ENCODE measurements around the gene F2R. TPM values are rescaled to one million over a fixed set of nuclear protein-coding genes. Genes with fewer than 3 reads are reported as not detected.

Gene F2R
- total and polyA plus RNA-seq, 10 of the 15 experiments (the other 5 are each of a cell fraction or from before 2014, with no cell fraction given): 1.8 to 75.4 (median 8.0) TPM

DNA sequence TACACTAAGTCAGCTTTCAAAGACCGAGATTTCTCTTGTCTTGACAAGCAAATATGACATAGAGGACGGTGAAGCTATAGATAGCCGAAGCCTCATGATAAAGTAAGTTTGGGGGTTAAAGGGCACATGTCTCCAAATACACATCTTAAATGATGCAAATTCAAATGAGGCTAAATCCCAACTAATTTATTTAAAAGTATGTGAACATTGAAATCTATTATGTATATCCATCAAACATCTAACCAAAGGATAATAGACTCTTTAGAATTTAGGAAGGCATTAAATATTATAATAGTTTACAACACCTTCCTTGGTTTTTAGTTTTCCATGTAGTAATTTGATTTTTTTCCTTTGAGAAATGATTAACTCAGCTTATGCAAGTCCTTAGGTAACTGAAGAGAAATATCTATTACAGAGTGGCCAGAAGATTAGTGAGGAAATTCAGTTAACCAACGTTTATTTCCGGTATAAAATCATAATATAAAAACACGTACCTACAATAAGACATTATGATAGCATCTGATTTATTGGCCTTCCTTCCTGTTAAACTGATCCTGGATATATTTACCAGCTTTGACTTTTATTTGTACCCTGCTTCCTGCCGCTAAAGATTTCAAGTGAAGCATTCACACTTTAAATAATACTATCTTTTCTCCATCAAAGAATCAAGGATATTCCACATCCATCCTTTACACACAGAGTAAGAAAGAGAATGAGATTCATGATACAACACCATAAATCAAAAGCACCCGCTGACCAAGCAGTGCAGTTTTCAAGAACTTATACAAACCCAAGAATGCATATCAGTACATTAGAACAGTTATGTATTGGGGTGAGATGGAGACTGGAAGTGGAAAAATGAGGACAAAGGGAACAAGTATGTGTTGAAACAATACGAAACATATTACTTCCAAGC is 31.9 kb upstream of the F2R start:
- no peaks in the 10 kb centered on the region for H3K9me3 ChIP-seq (replicated peaks; ENCODE audit: control insufficient read depth, insufficient read depth, low read length)
- H3K79me2 ChIP-seq (ENCODE audit: control insufficient read depth, insufficient read depth, low read length): no peaks in the 10 kb centered on the region
- 69% methylated on average over 9 of the region's 9 CpGs for WGBS (ENCODE audit: insufficient coverage, insufficient replicate concordance, low lambda C conversion rate, missing lambda C conversion rate)
- intact Hi-C loops (cut with micrococcal nuclease; ENCODE audit: unreplicated experiment) (no loop called here), in situ Hi-C loops (cut with MboI) (no loop called here)
- CTCF ChIA-PET: interaction anchor here (1.3 to 2.9 kb wide), 4 partner anchors 8 to 91 kb away, joined by 3 to 9 read pairs (median 4); no protein-coding TSS in a partner anchor
- no peak for FAIRE-seq
- POLR2A ChIA-PET: no interaction called here
- TF ChIP-seq MTA3 (IDR thresholded peaks at IDR 0.05; ENCODE audit: borderline replicate concordance, low read length): no peak
- TF ChIP-seq EED (IDR thresholded peaks at IDR 0.05; ENCODE audit: low read depth): no peak
- TF ChIP-seq, protein P1, sequence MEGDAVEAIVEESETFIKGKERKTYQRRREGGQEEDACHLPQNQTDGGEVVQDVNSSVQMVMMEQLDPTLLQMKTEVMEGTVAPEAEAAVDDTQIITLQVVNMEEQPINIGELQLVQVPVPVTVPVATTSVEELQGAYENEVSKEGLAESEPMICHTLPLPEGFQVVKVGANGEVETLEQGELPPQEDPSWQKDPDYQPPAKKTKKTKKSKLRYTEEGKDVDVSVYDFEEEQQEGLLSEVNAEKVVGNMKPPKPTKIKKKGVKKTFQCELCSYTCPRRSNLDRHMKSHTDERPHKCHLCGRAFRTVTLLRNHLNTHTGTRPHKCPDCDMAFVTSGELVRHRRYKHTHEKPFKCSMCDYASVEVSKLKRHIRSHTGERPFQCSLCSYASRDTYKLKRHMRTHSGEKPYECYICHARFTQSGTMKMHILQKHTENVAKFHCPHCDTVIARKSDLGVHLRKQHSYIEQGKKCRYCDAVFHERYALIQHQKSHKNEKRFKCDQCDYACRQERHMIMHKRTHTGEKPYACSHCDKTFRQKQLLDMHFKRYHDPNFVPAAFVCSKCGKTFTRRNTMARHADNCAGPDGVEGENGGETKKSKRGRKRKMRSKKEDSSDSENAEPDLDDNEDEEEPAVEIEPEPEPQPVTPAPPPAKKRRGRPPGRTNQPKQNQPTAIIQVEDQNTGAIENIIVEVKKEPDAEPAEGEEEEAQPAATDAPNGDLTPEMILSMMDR (IDR thresholded peaks at IDR 0.05 in 2 of 3, conservative IDR thresholded peaks at IDR 0.05 in 1 of 3; ENCODE audit: control insufficient read depth in 2 of 3, extremely low read depth in 1 of 3, insufficient read depth in 1 of 3, low read depth in 3 of 3, low read length in 3 of 3): no peak
- no peak overlapping the region for H3K27ac ChIP-seq (ENCODE audit: control insufficient read depth, insufficient read depth)
- no peak overlapping the region for H3K4me3 ChIP-seq
- H3K4me2 ChIP-seq (ENCODE audit: control insufficient read depth, insufficient read depth): no peak overlapping the region
- no TSS peak for BruUV-seq (replicated peaks)
- no peak overlapping the region for H2AFZ ChIP-seq (ENCODE audit: control insufficient read depth, low read depth, low read length)
- DNase-seq (ENCODE audit: low read depth, low spot score): no peak
- no peaks in the 10 kb centered on the region for H3K36me3 ChIP-seq (ENCODE audit: control insufficient read depth in 2 of 2, insufficient read depth in 2 of 2, low read length in 1 of 2)
- no peaks in the 10 kb centered on the region for H3K4me1 ChIP-seq (ENCODE audit: control insufficient read depth, insufficient read depth, low read length)
- no peaks in the 10 kb centered on the region for H4K20me1 ChIP-seq (ENCODE audit: control insufficient read depth, insufficient read depth)
- H3K27me3 ChIP-seq (replicated peaks in 1 of 2; ENCODE audit: control insufficient read depth in 2 of 2, insufficient read depth in 2 of 2, low read length in 1 of 2): no peaks in the 10 kb centered on the region
- RAD21 ChIA-PET (ENCODE audit: unreplicated experiment): interaction anchor here (1.2 kb wide), 1 partner anchor 91 kb away, joined by 3 read pairs; no protein-coding TSS in a partner anchor
- H3K9ac ChIP-seq (ENCODE audit: control insufficient read depth, insufficient read depth, low read length): no peak overlapping the region
- SMC1A ChIA-PET (ENCODE audit: uncharacterized antibody, unreplicated experiment): interaction anchor here (1.1 to 1.6 kb wide), 3 partner anchors 10 to 90 kb away, joined by 3 to 7 read pairs (median 4); no protein-coding TSS in a partner anchor
- no peak for ATAC-seq
